ENCODE data around the gene LCA5.
A peak's percentile ranks its signal among the peaks of the same experiment; 100 is the strongest.
"Not testable (repeated sequence)": the region's sequence is repeated elsewhere in the genome, so short reads cannot be mapped to it uniquely, and the experiment has no call there.

LCA5 gene

DNA sequence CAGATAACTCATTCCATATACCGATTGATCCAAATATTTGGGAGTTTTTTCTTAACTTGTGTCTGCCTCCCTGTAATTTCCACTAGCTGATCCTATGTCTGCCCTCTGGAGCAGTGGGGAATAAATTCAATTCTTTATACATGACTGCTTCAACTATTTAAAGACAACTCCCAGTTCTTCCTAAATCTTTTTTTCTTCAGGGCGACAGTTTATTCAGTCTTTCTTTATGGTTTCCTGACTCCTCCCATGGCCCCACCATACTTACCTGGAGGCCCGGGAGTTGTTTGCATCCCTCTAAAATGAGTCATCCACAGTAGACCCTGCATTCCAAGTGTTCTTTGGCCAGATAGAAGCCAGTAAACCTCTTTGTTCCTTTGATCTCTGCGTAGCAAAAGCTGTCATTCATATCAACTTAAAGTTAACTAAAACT is 73.6 kb downstream of the LCA5 start:
- no peak for DNase-seq

GRCh38 chr6:79461205-79461604 is 76.0 kb downstream of the LCA5 start:
- DNase-seq: peak in 1 of 2 donors; percentile 43

DNA sequence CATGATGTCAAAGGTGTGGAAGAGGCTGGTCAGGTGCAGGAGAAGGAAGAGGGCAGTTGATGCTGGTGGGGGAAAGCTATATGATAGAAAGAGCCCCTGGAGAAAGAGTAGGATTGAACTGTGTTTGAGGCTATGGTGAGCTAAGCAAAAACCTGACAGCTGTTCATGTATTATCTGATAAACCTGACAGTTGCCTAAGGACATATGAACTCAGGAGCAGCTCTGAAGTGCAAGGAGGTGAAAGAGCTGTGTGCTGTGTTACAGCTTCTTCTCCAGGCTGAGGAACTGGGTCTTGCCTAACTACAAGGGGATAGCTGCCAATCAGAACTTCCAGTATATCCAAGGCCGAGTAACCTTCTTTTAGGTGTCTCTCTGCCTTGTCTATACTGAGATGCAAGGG is 81.8 kb downstream of the LCA5 start:
- DNase-seq: no peak

- DNase-seq: no peak
Measured at GRCh38 chr6:79453558-79454042, 83.6 kb downstream of the LCA5 start.

GRCh38 chr6:79450984-79451383 is 86.2 kb downstream of the LCA5 start:
- DNase-seq: no peak

DNA sequence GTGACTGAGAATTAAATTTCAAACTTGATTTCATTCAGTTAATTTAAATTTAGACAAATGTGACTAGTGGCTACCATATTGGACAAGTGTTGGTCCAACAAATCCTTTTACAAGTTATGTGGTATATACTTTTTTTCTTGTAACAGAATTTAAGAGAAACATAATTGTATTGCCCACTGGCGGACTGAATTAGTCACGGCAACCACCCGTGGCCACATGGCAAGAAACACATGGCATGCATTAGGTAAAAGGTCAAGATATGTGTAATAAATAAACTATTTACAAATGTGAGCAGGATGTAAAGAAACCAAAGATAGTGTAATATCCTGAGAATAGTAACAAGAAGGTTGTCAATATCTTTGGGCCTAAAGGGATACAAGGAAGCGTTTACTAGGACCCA is 91.2 kb downstream of the LCA5 start:
- no peak for DNase-seq

GRCh38 chr6:79443876-79444275 is 93.4 kb downstream of the LCA5 start:
- DNase-seq: not testable (repeated sequence)

GRCh38 chr6:79441192-79441591 is 96.0 kb downstream of the LCA5 start:
- DNase-seq: no peak

GRCh38 chr6:79440598-79440997 is 96.6 kb downstream of the LCA5 start:
- no peak for DNase-seq

GRCh38 chr6:79438030-79438429 is 99.2 kb downstream of the LCA5 start:
- DNase-seq: no peak

- DNase-seq: no peak
Measured at GRCh38 chr6:79436241-79436640, 101.0 kb downstream of the LCA5 start.

GRCh38 chr6:79435746-79436145 is 101.5 kb downstream of the LCA5 start:
- no peak for DNase-seq
